ENCODE measurements around the gene MEIS2.

Gene MEIS2

GRCh38 chr15:37045859-37046740, 54.2 kb downstream of the MEIS2 start:
- Histone ChIP-seq H3F3A (ENCODE audit: low read depth) (no peaks in the 10 kb centered on the region), H3K4me2 (ENCODE audit: low read depth, low read length, poor library complexity, severe bottlenecking) (no peak overlapping the region), H3K36me3 (ENCODE audit: insufficient read depth, low read length) (no peaks in the 10 kb centered on the region), H3K27me3 (ENCODE audit: insufficient read depth, low read length, poor library complexity, severe bottlenecking) (no peaks in the 10 kb centered on the region), H3K9me3 (ENCODE audit: insufficient read depth, low read depth, low read length) (no peaks in the 10 kb centered on the region), H3K4me3 (ENCODE audit: low read length, poor library complexity, severe bottlenecking) (no peak overlapping the region), H4K20me1 (ENCODE audit: insufficient read depth, low read length, poor library complexity, severe bottlenecking) (no peaks in the 10 kb centered on the region), H3K9ac (ENCODE audit: low read depth, low read length, poor library complexity, severe bottlenecking) (no peak overlapping the region), H3K9me2 (replicated peaks; ENCODE audit: low read depth, low read length) (no peaks in the 10 kb centered on the region), H3K79me2 (ENCODE audit: insufficient read depth, low read length) (no peaks in the 10 kb centered on the region), H3K4me1 (ENCODE audit: insufficient read depth, low read length, poor library complexity, severe bottlenecking) (no peaks in the 10 kb centered on the region), H2AFZ (ENCODE audit: low read length) (no peak overlapping the region)
- TF ChIP-seq CTCF (conservative IDR thresholded peaks at IDR 0.05; ENCODE audit: low read length) (no peak), EZH2phosphoT487 (IDR thresholded peaks at IDR 0.05; ENCODE audit: borderline replicate concordance) (no peak)

GRCh38 chr15:37044915-37045648, 55.3 kb downstream of the MEIS2 start:
- Histone ChIP-seq H3K4me2 (ENCODE audit: low read depth, low read length, poor library complexity, severe bottlenecking) (no peak overlapping the region), H4K20me1 (ENCODE audit: insufficient read depth, low read length, poor library complexity, severe bottlenecking) (no peaks in the 10 kb centered on the region), H3K79me2 (ENCODE audit: insufficient read depth, low read length) (no peaks in the 10 kb centered on the region), H3K4me3 (ENCODE audit: low read length, poor library complexity, severe bottlenecking) (no peak overlapping the region), H3K9ac (ENCODE audit: low read depth, low read length, poor library complexity, severe bottlenecking) (no peak overlapping the region), H3K4me1 (ENCODE audit: insufficient read depth, low read length, poor library complexity, severe bottlenecking) (no peaks in the 10 kb centered on the region), H3K9me3 (ENCODE audit: insufficient read depth, low read depth, low read length) (no peaks in the 10 kb centered on the region), H2AFZ (ENCODE audit: low read length) (no peak overlapping the region), H3F3A (ENCODE audit: low read depth) (no peaks in the 10 kb centered on the region), H3K36me3 (ENCODE audit: insufficient read depth, low read length) (no peaks in the 10 kb centered on the region), H3K27me3 (ENCODE audit: insufficient read depth, low read length, poor library complexity, severe bottlenecking) (no peaks in the 10 kb centered on the region), H3K9me2 (replicated peaks; ENCODE audit: low read depth, low read length) (no peaks in the 10 kb centered on the region)
- TF ChIP-seq EZH2phosphoT487 (IDR thresholded peaks at IDR 0.05; ENCODE audit: borderline replicate concordance) (no peak), CTCF (conservative IDR thresholded peaks at IDR 0.05; ENCODE audit: low read length) (no peak)

- Histone ChIP-seq H3K4me1 (ENCODE audit: insufficient read depth, low read length, poor library complexity, severe bottlenecking) (no peaks in the 10 kb centered on the region), H3K79me2 (ENCODE audit: insufficient read depth, low read length) (no peaks in the 10 kb centered on the region), H3K36me3 (ENCODE audit: insufficient read depth, low read length) (no peaks in the 10 kb centered on the region)
Observed at GRCh38 chr15:37041836-37042235, 58.5 kb downstream of the MEIS2 start.

More at GRCh38 chr15:37041836-37042235, 58.5 kb downstream of the MEIS2 start:
- TF ChIP-seq CTCF (conservative IDR thresholded peaks at IDR 0.05; ENCODE audit: low read length), result no peak
- no peak for TF ChIP-seq EZH2phosphoT487 (IDR thresholded peaks at IDR 0.05; ENCODE audit: borderline replicate concordance)
- no peak overlapping the region for H3K4me2 ChIP-seq (ENCODE audit: low read depth, low read length, poor library complexity, severe bottlenecking)
- H3K27me3 ChIP-seq (ENCODE audit: insufficient read depth, low read length, poor library complexity, severe bottlenecking), result no peaks in the 10 kb centered on the region
- H3K9me2 ChIP-seq (replicated peaks; ENCODE audit: low read depth, low read length), result no peaks in the 10 kb centered on the region
- H3K9me3 ChIP-seq (ENCODE audit: insufficient read depth, low read depth, low read length), result no peaks in the 10 kb centered on the region
- H3F3A ChIP-seq (ENCODE audit: low read depth), result no peaks in the 10 kb centered on the region
- H2AFZ ChIP-seq (ENCODE audit: low read length), result no peak overlapping the region
- H3K4me3 ChIP-seq (ENCODE audit: low read length, poor library complexity, severe bottlenecking), result no peak overlapping the region
- no peaks in the 10 kb centered on the region for H4K20me1 ChIP-seq (ENCODE audit: insufficient read depth, low read length, poor library complexity, severe bottlenecking)
- no peak overlapping the region for H3K9ac ChIP-seq (ENCODE audit: low read depth, low read length, poor library complexity, severe bottlenecking)
